Measurements from ENCODE around the gene ZBTB46. TPM values are rescaled to one million over a fixed set of nuclear protein-coding genes. Genes with fewer than 3 reads are reported as not detected.

ZBTB46 gene
- total and polyA plus RNA-seq, 10 of the 15 experiments (the other 5 are each of a cell fraction or from before 2014, with no cell fraction given), result 0.15 to 0.92 (median 0.34) TPM

DNA sequence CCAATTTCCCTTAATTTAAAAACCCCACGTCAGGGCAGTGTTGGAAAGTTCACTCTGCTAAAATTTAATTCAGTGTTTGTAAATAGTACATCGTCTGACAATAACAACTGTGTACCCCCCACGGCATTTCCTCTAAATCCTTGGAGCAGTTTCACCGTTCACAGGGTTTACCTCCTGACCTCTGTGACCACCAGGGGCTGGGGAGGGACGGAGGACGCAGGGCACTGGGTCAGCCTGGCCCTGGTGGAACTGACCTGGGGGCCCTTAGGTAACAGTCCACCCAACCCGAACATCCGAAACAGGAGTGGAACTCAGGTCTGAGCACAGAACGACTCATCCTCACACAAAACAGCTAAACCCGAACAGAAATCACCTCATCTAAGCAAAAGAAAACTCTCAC, 2.1 kb downstream of the ZBTB46 start (continued):
- TF ChIP-seq POLR2AphosphoS5 (IDR thresholded peaks at IDR 0.05; ENCODE audit: low read length) (no peak), MTA2 (IDR thresholded peaks at IDR 0.05; ENCODE audit: low read depth) (no peak), CREB1 (IDR thresholded peaks at IDR 0.05; ENCODE audit: low read depth) (no peak), BRCA1 (IDR thresholded peaks at IDR 0.05; ENCODE audit: low read depth, low read length) (no peak), CUX1 (IDR thresholded peaks at IDR 0.05; ENCODE audit: insufficient replicate concordance, low read depth, low read length) (no peak), RELA (IDR thresholded peaks at IDR 0.05; ENCODE audit: borderline replicate concordance, partially characterized antibody) (no peak), CREM (IDR thresholded peaks at IDR 0.05; ENCODE audit: low read depth) (no peak), IKZF2 (IDR thresholded peaks at IDR 0.05) (no peak), MXI1 (IDR thresholded peaks at IDR 0.05; ENCODE audit: low read depth, low read length) (no peak), ELK1 (IDR thresholded peaks at IDR 0.05; ENCODE audit: low read depth, low read length) (no peak), HSF1 (IDR thresholded peaks at IDR 0.05; ENCODE audit: low read depth, low read length) (no peak), MYC (IDR thresholded peaks at IDR 0.05; ENCODE audit: insufficient read depth, insufficient read length, insufficient replicate concordance, low read length, severe bottlenecking) (no peak), JUNB (IDR thresholded peaks at IDR 0.05) (no peak), YBX1 (IDR thresholded peaks at IDR 0.05) (no peak)

Measured in GM12878 (cell line).